GM12801 (cell line): ENCODE results near the gene FAM221B.

Source experiments
- CTCF ChIP-seq: IDR thresholded peaks from one replicate; pipeline ENCODE4 v1.5.1; 2011; ENCODE audit warnings: control low read depth; ENCODE audit not compliant: insufficient read length; ENCODE audit errors: extremely low read depth

The FAM221B gene

GRCh38 chr9:35806101-35806500 lies 22.4 kb downstream of the FAM221B start:
- no peak for TF ChIP-seq CTCF

GRCh38 chr9:35801328-35802128 lies 27.0 kb downstream of the FAM221B start:
- no peak for TF ChIP-seq CTCF

GRCh38 chr9:35800530-35800929 lies 28.0 kb downstream of the FAM221B start:
- no peak for TF ChIP-seq CTCF

- no peak for TF ChIP-seq CTCF
Observed at GRCh38 chr9:35798658-35799374, 29.7 kb downstream of the FAM221B start.

GRCh38 chr9:35797311-35798109 lies 31.0 kb downstream of the FAM221B start:
- TF ChIP-seq CTCF: no peak

- no peak for TF ChIP-seq CTCF
Observed at GRCh38 chr9:35795695-35796094, 32.8 kb downstream of the FAM221B start.

- no peak for TF ChIP-seq CTCF
Observed at GRCh38 chr9:35793461-35793860, 35.1 kb downstream of the FAM221B start.
